GM12878 (cell line): ENCODE data around the gene PCDHB13. TPM values are rescaled to one million over a fixed set of nuclear protein-coding genes. Genes with fewer than 3 reads are reported as not detected.

ENCODE experiments used
- ATAC-seq: fragments of 200-7000 bp; cut with Tn5 transposase; 3 replicates; pipeline ENCODE4 v1.9.1; 2020; ENCODE audit warnings: mild to moderate bottlenecking, moderate library complexity
- BruUV-seq: library from RNA; stranded (reverse); fragments of 400-500 nt; replicated peaks from 2 replicates; lab custom pipeline; 2021; lab: Mats Ljungman, UMichigan
- CTCF ChIA-PET: fragments of 300-600 bp; sonication (Branson Sonifier 250); formaldehyde crosslinking; extraction: SDS; loops from one replicate; lab custom pipeline; 2021; ENCODE audit warnings: inconsistent platforms; lab: Yijun Ruan, JAX
- POLR2A ChIA-PET: fragments of 350-600 bp; formaldehyde crosslinking; extraction: SDS; loops from one replicate; lab custom pipeline; 2021; ENCODE audit warnings: inconsistent platforms; lab: Charles Lee
- RAD21 ChIA-PET: fragments of 300-600 bp; sonication (Branson Sonifier 250); formaldehyde crosslinking; loops from one replicate; lab custom pipeline; 2023; ENCODE audit warnings: antibody characterized with exemption; ENCODE audit not compliant: unreplicated experiment; lab: Charles Lee
- SMC1A ChIA-PET: fragments of 300-600 bp; sonication (Branson Sonifier 250); formaldehyde crosslinking; loops from one replicate; lab custom pipeline; 2023; ENCODE audit not compliant: unreplicated experiment, uncharacterized antibody; lab: Charles Lee
- DNase-seq: peaks from one replicate; pipeline ENCODE4 v3.0.0-alpha.2; 2011; ENCODE audit warnings: low read depth, low spot score
- FAIRE-seq: peaks from 3 replicates; lab custom pipeline; 2011; peaks lifted over from hg19 to GRCh38; lab: Jason Lieb, UNC
- H2AFZ ChIP-seq: 2 replicates; pipeline ENCODE4 v1.6.0; 2011; ENCODE audit warnings: low read depth, low read length, control low read depth; ENCODE audit not compliant: control insufficient read depth
- H3K27ac ChIP-seq: 2 replicates; pipeline ENCODE4 v1.5.1; 2011; ENCODE audit warnings: control low read depth; ENCODE audit not compliant: control insufficient read depth, insufficient read depth
- H3K27me3 ChIP-seq, 2 experiments: replicated peaks in 1 of 2; 2 replicates each; pipeline versions ENCODE4 v1.6.0 to v1.6.1; 2011; ENCODE audit warnings: low read length in 1 of 2; ENCODE audit not compliant: control insufficient read depth in 2 of 2, insufficient read depth in 2 of 2
- H3K36me3 ChIP-seq, 2 experiments: 2 replicates each; pipeline ENCODE4 v1.5.1; 2011; ENCODE audit warnings: low read length in 1 of 2; ENCODE audit not compliant: control insufficient read depth in 2 of 2, insufficient read depth in 2 of 2
- H3K4me1 ChIP-seq: 2 replicates; pipeline ENCODE4 v1.6.1; 2011; ENCODE audit warnings: mild to moderate bottlenecking, low read length, moderate library complexity, mixed read lengths; ENCODE audit not compliant: control insufficient read depth, insufficient read depth
- H3K4me2 ChIP-seq: 2 replicates; pipeline ENCODE4 v1.6.0; 2011; ENCODE audit warnings: control low read depth; ENCODE audit not compliant: control insufficient read depth, insufficient read depth
- H3K4me3 ChIP-seq: fragments of 200-600 bp; sonication (generic); 2 replicates; pipeline ENCODE4 v1.5.1; 2016
- H3K79me2 ChIP-seq: 2 replicates; pipeline ENCODE4 v1.6.0; 2011; ENCODE audit warnings: low read length; ENCODE audit not compliant: control insufficient read depth, insufficient read depth
- H3K9ac ChIP-seq: 2 replicates; pipeline ENCODE4 v1.8.0; 2011; ENCODE audit warnings: low read length, control low read depth, mixed read lengths; ENCODE audit not compliant: control insufficient read depth, insufficient read depth
- H3K9me3 ChIP-seq: replicated peaks from 3 replicates; pipeline ENCODE4 v1.5.1; 2011; ENCODE audit warnings: mild to moderate bottlenecking, low read length; ENCODE audit not compliant: control insufficient read depth, insufficient read depth
- H4K20me1 ChIP-seq: 2 replicates; pipeline ENCODE4 v1.6.0; 2011; ENCODE audit not compliant: control insufficient read depth, insufficient read depth
- BMI1 ChIP-seq: fragments of 450-650 bp; IDR thresholded peaks from 2 replicates; pipeline ENCODE4 v1.6.1; 2016; ENCODE audit warnings: mild to moderate bottlenecking, moderate library complexity, borderline replicate concordance
- DPF2 ChIP-seq: fragments of 450-650 bp; IDR thresholded peaks from 2 replicates; pipeline ENCODE4 v1.6.1; 2017; ENCODE audit warnings: mild to moderate bottlenecking
- EED ChIP-seq: sonication (generic); IDR thresholded peaks from 2 replicates; pipeline ENCODE4 v1.6.1; 2016; ENCODE audit warnings: antibody characterized with exemption, low read depth
- FOXK2 ChIP-seq: fragments of 450-650 bp; IDR thresholded peaks from 2 replicates; pipeline ENCODE4 v1.6.1; 2017; ENCODE audit warnings: mild to moderate bottlenecking, moderate library complexity
- JUNB ChIP-seq: IDR thresholded peaks from 2 replicates; pipeline ENCODE4 v1.6.1; 2016; ENCODE audit warnings: antibody characterized with exemption, mild to moderate bottlenecking
- JUND ChIP-seq: IDR thresholded peaks from 2 replicates; pipeline ENCODE4 v1.6.1; 2012; ENCODE audit warnings: low read depth, mild to moderate bottlenecking, low read length, improper control_type of control experiment, moderate library complexity
- MEF2B ChIP-seq: fragments of 450-650 bp; IDR thresholded peaks from 2 replicates; pipeline ENCODE4 v1.6.1; 2018; ENCODE audit warnings: mild to moderate bottlenecking, moderate library complexity; ENCODE audit not compliant: partially characterized antibody, poor library complexity, severe bottlenecking
- MTA2 ChIP-seq: fragments of 450-650 bp; IDR thresholded peaks from 2 replicates; pipeline ENCODE4 v1.6.1; 2016; ENCODE audit warnings: low read depth, mild to moderate bottlenecking, moderate library complexity
- NFIC ChIP-seq: IDR thresholded peaks from 2 replicates; pipeline ENCODE4 v1.6.1; 2012; ENCODE audit warnings: low read depth, mild to moderate bottlenecking, inconsistent platforms, low read length, moderate library complexity
- PAX5 ChIP-seq: IDR thresholded peaks from 2 replicates; pipeline ENCODE4 v1.6.1; 2011; ENCODE audit warnings: low read depth, low read length, borderline replicate concordance
- PAX8 ChIP-seq: fragments of 450-650 bp; IDR thresholded peaks from 2 replicates; pipeline ENCODE4 v1.6.1; 2017; ENCODE audit warnings: mild to moderate bottlenecking, moderate library complexity
- PML ChIP-seq: IDR thresholded peaks from 2 replicates; pipeline ENCODE4 v1.6.1; 2012; ENCODE audit warnings: low read length, inconsistent platforms
- RAD51 ChIP-seq: fragments of 450-650 bp; IDR thresholded peaks from 2 replicates; pipeline ENCODE4 v1.6.1; 2016; ENCODE audit warnings: moderate library complexity, mild to moderate bottlenecking, inconsistent platforms
- RBBP5 ChIP-seq: fragments of 200-600 bp; sonication (generic); conservative IDR thresholded peaks from 2 replicates; pipeline ENCODE4 v1.6.1; 2016
- SUPT20H ChIP-seq: IDR thresholded peaks from 2 replicates; pipeline ENCODE4 v1.6.1; 2011; ENCODE audit warnings: low read depth, mild to moderate bottlenecking, low read length, moderate library complexity, borderline replicate concordance; ENCODE audit not compliant: control insufficient read depth
- YBX1 ChIP-seq: fragments of 450-650 bp; IDR thresholded peaks from 2 replicates; pipeline ENCODE4 v1.6.1; 2016; ENCODE audit warnings: antibody characterized with exemption
- in situ Hi-C: fragments of 300-500 bp; cut with MboI; formaldehyde crosslinking; loops from 9 replicates; pipeline ENCODE4 v1.14.3; 2018; ENCODE audit warnings: mixed read lengths
- intact Hi-C: fragments of 100-400 bp; cut with micrococcal nuclease; formaldehyde crosslinking; loops from one replicate; pipeline ENCODE4 v1.14.2; 2022; ENCODE audit not compliant: unreplicated experiment
- polyA plus RNA-seq, 11 experiments: library from polyadenylated mRNA; depleted of rRNA in 4 of 11; unstranded in 6 of 11; stranded (reverse) in 5 of 11; fragments of >200 nt; fragmentation: Nextera tagmentation in 4 of 11; fragmentation: Illumina TruSeq in 1 of 11; extraction: Ambion mirVana in 4 of 11; extraction: Trizol in 1 of 11; gene quantifications; 1 replicate in 1 of 11; 2 replicates in 10 of 11; pipeline versions ENCODE4 v1.2.1 to v1.2.3, GENCODE V29; 2011 to 2016; ENCODE audit warnings: inconsistent platforms in 2 of 11, missing spikeins in 2 of 11, low read depth in 1 of 11
- total RNA-seq, 4 experiments: library from RNA; depleted of rRNA in 3 of 4; stranded (reverse); fragments of >200 nt in 3 of 4; fragmentation: Illumina TruSeq in 1 of 4; extraction: Trizol in 1 of 4; gene quantifications; 2 replicates each; pipeline versions ENCODE4 v1.2.1 to v1.2.3, GENCODE V29; 2013 to 2021
- TF ChIP-seq, protein P1 (sequence below): fragments of 450-650 bp; IDR thresholded peaks from 2 replicates; pipeline ENCODE4 v1.6.1; 2017; ENCODE audit warnings: mild to moderate bottlenecking, low read depth, inconsistent platforms; ENCODE audit not compliant: poor library complexity, severe bottlenecking
- TF ChIP-seq, protein P2 (sequence below): fragments of 450-650 bp; formaldehyde crosslinking; IDR thresholded peaks from 2 replicates; pipeline ENCODE4 v1.4.0; 2020; ENCODE audit warnings: mild to moderate bottlenecking, moderate library complexity
- TF ChIP-seq, protein P3 (sequence below): IDR thresholded peaks from 2 replicates; pipeline ENCODE4 v1.6.1; 2011; ENCODE audit warnings: borderline replicate concordance, low read depth, mild to moderate bottlenecking, moderate library complexity, mixed read lengths, low read length; ENCODE audit not compliant: insufficient read depth; ENCODE audit errors: extremely low read length
- TF ChIP-seq, protein P4 (sequence below): fragments of 450-650 bp; IDR thresholded peaks from 2 replicates; pipeline ENCODE4 v1.6.1; 2016; ENCODE audit warnings: mild to moderate bottlenecking

Gene PCDHB13
- total and polyA plus RNA-seq, 10 of the 15 experiments (the other 5 are each of a cell fraction or from before 2014, with no cell fraction given), result 0.01 to 0.03 TPM; not detected in 8

DNA sequence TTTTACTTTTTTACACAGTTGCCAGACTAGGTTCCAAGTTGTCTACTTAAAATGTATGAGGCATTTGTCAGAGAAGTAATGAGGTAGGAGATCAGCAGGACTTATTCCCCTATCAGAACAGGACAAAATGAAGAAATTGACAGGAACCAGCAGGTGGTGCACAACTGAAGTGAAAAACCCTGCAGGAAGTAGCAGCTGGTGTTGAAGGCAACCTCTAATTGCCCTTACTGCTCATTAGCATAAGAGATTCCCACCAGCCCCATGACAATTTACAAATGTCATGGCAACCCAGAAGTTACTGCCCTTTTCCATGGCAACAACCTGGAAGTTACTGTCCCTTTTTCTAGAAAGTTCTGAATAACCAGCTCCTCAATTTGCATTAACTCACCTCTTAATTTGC, 36.9 kb downstream of the PCDHB13 start:
- H3K79me2 ChIP-seq, result no peaks in the 10 kb centered on the region
- RAD21 ChIA-PET, result no interaction called here
- no peaks in the 10 kb centered on the region for H3K36me3 ChIP-seq
- no peak overlapping the region for H3K27ac ChIP-seq
- DNase-seq (no peak), FAIRE-seq (no peak)
- in situ Hi-C loops, result no loop called here
- H3K4me2 ChIP-seq, result no peak overlapping the region
- no peak overlapping the region for H3K9ac ChIP-seq
- TF ChIP-seq PML, result no peak
- TF ChIP-seq EED, result no peak
- TF ChIP-seq, protein P1, sequence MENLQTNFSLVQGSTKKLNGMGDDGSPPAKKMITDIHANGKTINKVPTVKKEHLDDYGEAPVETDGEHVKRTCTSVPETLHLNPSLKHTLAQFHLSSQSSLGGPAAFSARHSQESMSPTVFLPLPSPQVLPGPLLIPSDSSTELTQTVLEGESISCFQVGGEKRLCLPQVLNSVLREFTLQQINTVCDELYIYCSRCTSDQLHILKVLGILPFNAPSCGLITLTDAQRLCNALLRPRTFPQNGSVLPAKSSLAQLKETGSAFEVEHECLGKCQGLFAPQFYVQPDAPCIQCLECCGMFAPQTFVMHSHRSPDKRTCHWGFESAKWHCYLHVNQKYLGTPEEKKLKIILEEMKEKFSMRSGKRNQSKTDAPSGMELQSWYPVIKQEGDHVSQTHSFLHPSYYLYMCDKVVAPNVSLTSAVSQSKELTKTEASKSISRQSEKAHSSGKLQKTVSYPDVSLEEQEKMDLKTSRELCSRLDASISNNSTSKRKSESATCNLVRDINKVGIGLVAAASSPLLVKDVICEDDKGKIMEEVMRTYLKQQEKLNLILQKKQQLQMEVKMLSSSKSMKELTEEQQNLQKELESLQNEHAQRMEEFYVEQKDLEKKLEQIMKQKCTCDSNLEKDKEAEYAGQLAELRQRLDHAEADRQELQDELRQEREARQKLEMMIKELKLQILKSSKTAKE, result no peak
- TF ChIP-seq, protein P2, sequence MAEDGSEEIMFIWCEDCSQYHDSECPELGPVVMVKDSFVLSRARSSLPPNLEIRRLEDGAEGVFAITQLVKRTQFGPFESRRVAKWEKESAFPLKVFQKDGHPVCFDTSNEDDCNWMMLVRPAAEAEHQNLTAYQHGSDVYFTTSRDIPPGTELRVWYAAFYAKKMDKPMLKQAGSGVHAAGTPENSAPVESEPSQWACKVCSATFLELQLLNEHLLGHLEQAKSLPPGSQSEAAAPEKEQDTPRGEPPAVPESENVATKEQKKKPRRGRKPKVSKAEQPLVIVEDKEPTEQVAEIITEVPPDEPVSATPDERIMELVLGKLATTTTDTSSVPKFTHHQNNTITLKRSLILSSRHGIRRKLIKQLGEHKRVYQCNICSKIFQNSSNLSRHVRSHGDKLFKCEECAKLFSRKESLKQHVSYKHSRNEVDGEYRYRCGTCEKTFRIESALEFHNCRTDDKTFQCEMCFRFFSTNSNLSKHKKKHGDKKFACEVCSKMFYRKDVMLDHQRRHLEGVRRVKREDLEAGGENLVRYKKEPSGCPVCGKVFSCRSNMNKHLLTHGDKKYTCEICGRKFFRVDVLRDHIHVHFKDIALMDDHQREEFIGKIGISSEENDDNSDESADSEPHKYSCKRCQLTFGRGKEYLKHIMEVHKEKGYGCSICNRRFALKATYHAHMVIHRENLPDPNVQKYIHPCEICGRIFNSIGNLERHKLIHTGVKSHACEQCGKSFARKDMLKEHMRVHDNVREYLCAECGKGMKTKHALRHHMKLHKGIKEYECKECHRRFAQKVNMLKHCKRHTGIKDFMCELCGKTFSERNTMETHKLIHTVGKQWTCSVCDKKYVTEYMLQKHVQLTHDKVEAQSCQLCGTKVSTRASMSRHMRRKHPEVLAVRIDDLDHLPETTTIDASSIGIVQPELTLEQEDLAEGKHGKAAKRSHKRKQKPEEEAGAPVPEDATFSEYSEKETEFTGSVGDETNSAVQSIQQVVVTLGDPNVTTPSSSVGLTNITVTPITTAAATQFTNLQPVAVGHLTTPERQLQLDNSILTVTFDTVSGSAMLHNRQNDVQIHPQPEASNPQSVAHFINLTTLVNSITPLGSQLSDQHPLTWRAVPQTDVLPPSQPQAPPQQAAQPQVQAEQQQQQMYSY (CRISPR knock-in tag), result no peak
- TF ChIP-seq NFIC, result no peak
- TF ChIP-seq JUNB, result no peak
- no peak for TF ChIP-seq PAX8
- no peak for TF ChIP-seq DPF2
- TF ChIP-seq JUND, result no peak
- TF ChIP-seq FOXK2, result no peak
- no peak for TF ChIP-seq MEF2B
- TF ChIP-seq, protein P3, sequence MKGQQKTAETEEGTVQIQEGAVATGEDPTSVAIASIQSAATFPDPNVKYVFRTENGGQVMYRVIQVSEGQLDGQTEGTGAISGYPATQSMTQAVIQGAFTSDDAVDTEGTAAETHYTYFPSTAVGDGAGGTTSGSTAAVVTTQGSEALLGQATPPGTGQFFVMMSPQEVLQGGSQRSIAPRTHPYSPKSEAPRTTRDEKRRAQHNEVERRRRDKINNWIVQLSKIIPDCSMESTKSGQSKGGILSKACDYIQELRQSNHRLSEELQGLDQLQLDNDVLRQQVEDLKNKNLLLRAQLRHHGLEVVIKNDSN, result no peak
- TF ChIP-seq PAX5, result no peak
- TF ChIP-seq SUPT20H, result no peak
- TF ChIP-seq RBBP5, result no peak
- TF ChIP-seq, protein P4, sequence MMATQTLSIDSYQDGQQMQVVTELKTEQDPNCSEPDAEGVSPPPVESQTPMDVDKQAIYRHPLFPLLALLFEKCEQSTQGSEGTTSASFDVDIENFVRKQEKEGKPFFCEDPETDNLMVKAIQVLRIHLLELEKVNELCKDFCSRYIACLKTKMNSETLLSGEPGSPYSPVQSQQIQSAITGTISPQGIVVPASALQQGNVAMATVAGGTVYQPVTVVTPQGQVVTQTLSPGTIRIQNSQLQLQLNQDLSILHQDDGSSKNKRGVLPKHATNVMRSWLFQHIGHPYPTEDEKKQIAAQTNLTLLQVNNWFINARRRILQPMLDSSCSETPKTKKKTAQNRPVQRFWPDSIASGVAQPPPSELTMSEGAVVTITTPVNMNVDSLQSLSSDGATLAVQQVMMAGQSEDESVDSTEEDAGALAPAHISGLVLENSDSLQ, result no peak
- no peak for TF ChIP-seq YBX1
- TF ChIP-seq BMI1, result no peak
- TF ChIP-seq MTA2, result no peak
- no peak for TF ChIP-seq RAD51
- TF ChIP-seq, all 136 proteins: peak for 0
- ChIA-PET CTCF (interaction anchor here (1.1 kb wide), 1 partner anchor 69 kb away, joined by 3 read pairs; no protein-coding TSS in a partner anchor), SMC1A (no interaction called here), POLR2A (no interaction called here)
- Histone ChIP-seq H3K9me3 (peaks cover 1% of the 10 kb centered on the region; the same call in 1 of the 3 replicates), H2AFZ (no peak overlapping the region), H4K20me1 (no peaks in the 10 kb centered on the region), H3K4me1 (no peaks in the 10 kb centered on the region), H3K4me3 (no peak overlapping the region), H3K27me3 (no peaks in the 10 kb centered on the region)
- ATAC-seq, result no peak
- intact Hi-C loops, result no loop called here
- BruUV-seq, result no TSS peak
